Lung (tissue), 12 donors: ENCODE results near the gene BCAP29. TPM values are rescaled to one million over a fixed set of nuclear protein-coding genes. Genes with fewer than 3 reads are reported as not detected.

Experiments
- ATAC-seq: fragments of 200-7000 bp; cut with Tn5 transposase; one replicate; pipeline ENCODE4 v1.9.1; 2020; ENCODE audit warnings: moderate number of reproducible peaks; ENCODE audit not compliant: insufficient read depth, low FRiP score
- DNase-seq, 3 donors: peaks; one replicate each; pipeline ENCODE4 v3.0.0-alpha.2; 2013 to 2017
- H3K27ac ChIP-seq, 2 donors: one replicate each; pipeline ENCODE4 v1.5.1; 2013; ENCODE audit warnings: mild to moderate bottlenecking in 2 of 2, moderate library complexity in 2 of 2, control low read depth in 1 of 2, inconsistent platforms in 1 of 2, low read depth in 1 of 2, low read length in 1 of 2
- H3K27me3 ChIP-seq, 3 donors: one replicate each; pipeline ENCODE4 v1.5.1; 2013; ENCODE audit warnings: low read length in 2 of 3; ENCODE audit not compliant: control insufficient read depth in 3 of 3, insufficient read depth in 3 of 3
- H3K36me3 ChIP-seq, 4 donors: one replicate each; pipeline ENCODE4 v1.5.1; 2013; ENCODE audit warnings: low read length in 4 of 4, mild to moderate bottlenecking in 1 of 4, moderate library complexity in 1 of 4; ENCODE audit not compliant: control insufficient read depth in 4 of 4, insufficient read depth in 4 of 4
- H3K4me1 ChIP-seq, 5 donors: one replicate each; pipeline ENCODE4 v1.5.1; 2013; ENCODE audit warnings: low read length in 5 of 5, mild to moderate bottlenecking in 2 of 5, moderate library complexity in 1 of 5; ENCODE audit not compliant: control insufficient read depth in 5 of 5, insufficient read depth in 5 of 5
- H3K4me3 ChIP-seq: one replicate; pipeline ENCODE4 v1.5.1; 2013; ENCODE audit warnings: mild to moderate bottlenecking, control low read depth, moderate library complexity
- H3K9ac ChIP-seq, 2 donors: one replicate each; pipeline ENCODE4 v1.5.1; 2013; ENCODE audit warnings: low read length in 2 of 2, control low read depth in 1 of 2; ENCODE audit not compliant: insufficient read depth in 1 of 2
- H3K9me3 ChIP-seq, 4 donors: one replicate each; pipeline ENCODE4 v1.5.1; 2013; ENCODE audit warnings: low read length in 3 of 4, mild to moderate bottlenecking in 1 of 4, moderate library complexity in 1 of 4; ENCODE audit not compliant: control insufficient read depth in 4 of 4, insufficient read depth in 3 of 4
- CTCF ChIP-seq: IDR thresholded peaks from 2 replicates; pipeline ENCODE4 v1.5.1; 2012; ENCODE audit warnings: mild to moderate bottlenecking; ENCODE audit errors: control extremely low read depth, extremely low read depth
- WGBS, 2 donors: extraction: QIAGEN DNeasy Blood & Tissue Kit; methylation state at CpG; one replicate each; pipeline ENCODE4 v1.1.7; 2013; 5-methylcytosine and 5-hydroxymethylcytosine counted together
- polyA plus RNA-seq, 2 donors: library from polyadenylated mRNA; stranded (reverse); fragments of 200-250 nt; gene quantifications; one replicate each; pipeline ENCODE4 v1.2.1, GENCODE V29; 2013
- total RNA-seq, 2 donors: library from RNA; depleted of rRNA in 1 of 2; stranded (reverse); fragments of >200 nt in 1 of 2; gene quantifications; one replicate each; pipeline ENCODE4 v1.2.1, GENCODE V29; 2014 to 2021
- donor health status: control.
- donor health status: control.
- donor health status: Bipolar disorder and iron deficiency.
- donor health status: healthy.
- donor health status: DM: yes; HTN: yes; CAD: no.

BCAP29 gene
- total and polyA plus RNA-seq, 4 donors, result 49.0 to 109 (median 50.4) TPM

- no peak overlapping the region for H3K9ac ChIP-seq
- no peaks in the 10 kb centered on the region for H3K27me3 ChIP-seq
- no peak for ATAC-seq
- 89 to 91% methylated on average over 8 of the region's 8 CpGs for WGBS, 2 donors
- no peaks in the 10 kb centered on the region for H3K4me1 ChIP-seq
- no peak overlapping the region for H3K4me3 ChIP-seq
- no peak overlapping the region for H3K27ac ChIP-seq
- TF ChIP-seq CTCF, result no peak
- DNase-seq, result no peak
- H3K9me3 ChIP-seq, result no peaks in the 10 kb centered on the region
- peaks cover 0 to 7% (median 0%) of the 10 kb centered on the region in 4 donors for H3K36me3 ChIP-seq
These were observed 50.3 kb downstream of the BCAP29 start for GRCh38 chr7:107630342-107630741.

GRCh38 chr7:107631588-107632491 lies 51.8 kb downstream of the BCAP29 start:
- H3K4me1 ChIP-seq, result no peaks in the 10 kb centered on the region
- peaks cover 0 to 7% (median 0%) of the 10 kb centered on the region in 4 donors for H3K36me3 ChIP-seq
- H3K9ac ChIP-seq, result no peak overlapping the region
- H3K9me3 ChIP-seq, result no peaks in the 10 kb centered on the region
- no peaks in the 10 kb centered on the region for H3K27me3 ChIP-seq
- DNase-seq (no peak), ATAC-seq (no peak)
- no peak overlapping the region for H3K27ac ChIP-seq
- no peak overlapping the region for H3K4me3 ChIP-seq
- WGBS, 2 donors, result 80 to 90% methylated on average over 12 of the region's 12 CpGs
- no peak for TF ChIP-seq CTCF

GRCh38 chr7:107632492-107632865 lies 52.4 kb downstream of the BCAP29 start:
- Histone ChIP-seq H3K4me1 (no peaks in the 10 kb centered on the region), H3K27ac (no peak overlapping the region), H3K4me3 (no peak overlapping the region), H3K9ac (no peak overlapping the region), H3K27me3 (no peaks in the 10 kb centered on the region), H3K9me3 (no peaks in the 10 kb centered on the region), H3K36me3 (peaks cover 0 to 7% (median 0%) of the 10 kb centered on the region in 4 donors)
- DNase-seq (no peak), ATAC-seq (no peak)
- 94% methylated on average over 2 of the region's 2 CpGs for WGBS, 2 donors
- no peak for TF ChIP-seq CTCF
